Spleen (tissue), 7 donors: Measurements from ENCODE around the gene ZNF646.

Experiments
- CTCF ChIP-seq, 11 experiments: fragments of 200-600 bp in 7 of 11; fragments of 450-650 bp in 4 of 11; sonication (generic) in 4 of 11; IDR thresholded peaks in 8 of 11; conservative IDR thresholded peaks in 3 of 11; 1 replicate in 7 of 11; 2 replicates in 4 of 11; pipeline versions ENCODE4 v1.4.0 to v1.8.0; 2016 to 2021; ENCODE audit warnings: antibody characterized with exemption in 11 of 11, inconsistent platforms in 4 of 11, mild to moderate bottlenecking in 1 of 11
- POLR2A ChIP-seq, 3 donors: fragments of 450-650 bp; IDR thresholded peaks; one replicate each; pipeline ENCODE4 v1.5.1; 2017; ENCODE audit warnings: antibody characterized with exemption in 3 of 3, mild to moderate bottlenecking in 1 of 3
- POLR2AphosphoS5 ChIP-seq, 3 donors: sonication (generic); formaldehyde crosslinking; IDR thresholded peaks; one replicate each; pipeline ENCODE4 v1.5.1; 2017; ENCODE audit warnings: antibody characterized with exemption in 3 of 3
- donor health status: DM: no; HTN: no; CAD: no; lungs with moderate emphysema.
- donor health status: DM: no; HTN: no; CAD: no.
- donor health status: DM: no; HTN: no; CAD: no.

GRCh38 chr16:31078597-31079341, 4.5 kb downstream of the ZNF646 start:
- TF ChIP-seq POLR2A (IDR thresholded peaks at IDR 0.05) = no peak
- TF ChIP-seq CTCF (IDR thresholded peaks at IDR 0.05 in 8 of 11, conservative IDR thresholded peaks at IDR 0.05 in 3 of 11) = no peak
- peak in 1 of 3 donors; percentile 61 for TF ChIP-seq POLR2AphosphoS5 (IDR thresholded peaks at IDR 0.05)
